Measurements from ENCODE around the gene GARIN5A. TPM values are rescaled to one million over a fixed set of nuclear protein-coding genes. Genes with fewer than 3 reads are reported as not detected.

GARIN5A gene
- total and polyA plus RNA-seq, 9 of the 15 experiments (the other 6 are each of a cell fraction or from before 2014, with no cell fraction given), result 0.10 to 0.82 (median 0.23) TPM; not detected in 2

DNA sequence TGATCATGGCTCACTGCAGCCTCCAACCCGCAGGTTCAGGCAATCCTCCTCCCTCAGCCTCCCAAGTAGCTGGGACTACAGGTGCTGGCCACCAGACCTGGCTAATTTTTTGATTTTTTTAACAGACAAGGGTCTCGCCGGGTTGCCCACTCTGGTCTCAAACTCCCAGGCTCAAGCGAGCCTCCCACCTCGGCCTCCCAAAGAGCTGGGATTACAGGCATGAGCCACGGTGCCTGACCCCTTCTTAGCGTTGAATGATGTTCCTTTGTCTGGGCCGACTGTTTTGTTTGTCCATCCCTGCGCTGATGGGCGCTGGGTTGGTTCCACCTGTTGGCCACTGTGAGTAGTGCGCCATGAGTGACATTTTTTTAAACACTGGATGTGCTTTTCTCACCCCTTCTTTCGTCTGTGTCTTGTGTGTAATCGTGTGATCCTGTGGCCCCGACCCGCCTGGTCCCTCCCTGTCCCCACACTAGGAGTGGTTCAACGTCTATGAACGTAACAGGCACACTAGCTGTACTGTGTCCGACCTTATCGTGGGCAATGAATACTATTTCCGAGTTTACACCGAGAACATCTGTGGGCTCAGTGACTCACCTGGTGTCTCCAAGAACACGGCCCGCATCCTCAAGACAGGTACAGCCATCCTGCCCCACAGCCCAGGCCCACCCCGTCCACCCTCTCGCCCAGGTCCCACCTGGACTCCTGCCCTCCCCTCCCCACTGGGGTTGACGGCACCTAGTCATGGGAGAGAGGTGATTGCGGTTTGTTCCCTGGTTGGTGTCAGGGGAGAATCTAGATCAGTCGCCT is 15.4 kb downstream of the GARIN5A start (continued):
- TF ChIP-seq, protein P1, sequence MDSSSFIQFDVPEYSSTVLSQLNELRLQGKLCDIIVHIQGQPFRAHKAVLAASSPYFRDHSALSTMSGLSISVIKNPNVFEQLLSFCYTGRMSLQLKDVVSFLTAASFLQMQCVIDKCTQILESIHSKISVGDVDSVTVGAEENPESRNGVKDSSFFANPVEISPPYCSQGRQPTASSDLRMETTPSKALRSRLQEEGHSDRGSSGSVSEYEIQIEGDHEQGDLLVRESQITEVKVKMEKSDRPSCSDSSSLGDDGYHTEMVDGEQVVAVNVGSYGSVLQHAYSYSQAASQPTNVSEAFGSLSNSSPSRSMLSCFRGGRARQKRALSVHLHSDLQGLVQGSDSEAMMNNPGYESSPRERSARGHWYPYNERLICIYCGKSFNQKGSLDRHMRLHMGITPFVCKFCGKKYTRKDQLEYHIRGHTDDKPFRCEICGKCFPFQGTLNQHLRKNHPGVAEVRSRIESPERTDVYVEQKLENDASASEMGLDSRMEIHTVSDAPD (CRISPR knock-in tag; IDR thresholded peaks at IDR 0.05), result no peak
- TF ChIP-seq ZNF583 (CRISPR knock-in tag; IDR thresholded peaks at IDR 0.05) (no peak), SIX5 (IDR thresholded peaks at IDR 0.05; ENCODE audit: borderline replicate concordance in 1 of 2, insufficient read depth in 1 of 2, low read depth in 1 of 2, low read length in 2 of 2) (no peak), PML (IDR thresholded peaks at IDR 0.05; ENCODE audit: low read length) (no peak), PHF21A (IDR thresholded peaks at IDR 0.05; ENCODE audit: borderline replicate concordance, low read depth) (no peak), STAT5B (CRISPR knock-in tag; IDR thresholded peaks at IDR 0.05) (no peak), ZNF512 (tag; IDR thresholded peaks at IDR 0.05) (no peak), ATF1 (CRISPR knock-in tag; IDR thresholded peaks at IDR 0.05) (no peak), ATF1 (tag; IDR thresholded peaks at IDR 0.05) (peak; percentile 29; the same call in 1 of the 2 replicates), TSHZ1 (CRISPR knock-in tag; IDR thresholded peaks at IDR 0.05) (no peak), CREM (IDR thresholded peaks at IDR 0.05; ENCODE audit: low read depth) (peak; percentile 45; the same call in 1 of the 2 replicates), SRSF3 (IDR thresholded peaks at IDR 0.05; ENCODE audit: insufficient read depth, low read length) (no peak), FOXJ2 (tag; IDR thresholded peaks at IDR 0.05) (no peak), THRB (CRISPR knock-in tag; conservative IDR thresholded peaks at IDR 0.05) (no peak), BHLHE40 (IDR thresholded peaks at IDR 0.05; ENCODE audit: low read length) (peak; percentile 24; the same call in 1 of the 2 replicates), ZNF121 (CRISPR knock-in tag; conservative IDR thresholded peaks at IDR 0.05) (peak; percentile 8; the same call in 1 of the 2 replicates)
- TF ChIP-seq, protein P2, sequence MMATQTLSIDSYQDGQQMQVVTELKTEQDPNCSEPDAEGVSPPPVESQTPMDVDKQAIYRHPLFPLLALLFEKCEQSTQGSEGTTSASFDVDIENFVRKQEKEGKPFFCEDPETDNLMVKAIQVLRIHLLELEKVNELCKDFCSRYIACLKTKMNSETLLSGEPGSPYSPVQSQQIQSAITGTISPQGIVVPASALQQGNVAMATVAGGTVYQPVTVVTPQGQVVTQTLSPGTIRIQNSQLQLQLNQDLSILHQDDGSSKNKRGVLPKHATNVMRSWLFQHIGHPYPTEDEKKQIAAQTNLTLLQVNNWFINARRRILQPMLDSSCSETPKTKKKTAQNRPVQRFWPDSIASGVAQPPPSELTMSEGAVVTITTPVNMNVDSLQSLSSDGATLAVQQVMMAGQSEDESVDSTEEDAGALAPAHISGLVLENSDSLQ (IDR thresholded peaks at IDR 0.05), result peak; percentile 73
- TF ChIP-seq, protein P3, sequence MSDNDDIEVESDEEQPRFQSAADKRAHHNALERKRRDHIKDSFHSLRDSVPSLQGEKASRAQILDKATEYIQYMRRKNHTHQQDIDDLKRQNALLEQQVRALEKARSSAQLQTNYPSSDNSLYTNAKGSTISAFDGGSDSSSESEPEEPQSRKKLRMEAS (CRISPR knock-in tag; IDR thresholded peaks at IDR 0.05), result 0 out of 2 replicates have a peak, but pooled peaks have one; percentile 25
